Kidney epithelial cell (primary cell): ENCODE data around the gene IFNL2. TPM values are rescaled to one million over a fixed set of nuclear protein-coding genes. Genes with fewer than 3 reads are reported as not detected.
"Not testable (repeated sequence)": the region's sequence is repeated elsewhere in the genome, so short reads cannot be mapped to it uniquely, and the experiment has no call there.

ENCODE experiments used
- DNase-seq: peaks from one replicate; pipeline ENCODE4 v3.0.0-alpha.2; 2010; ENCODE audit warnings: low read depth
- H3K27me3 ChIP-seq: 2 replicates; pipeline ENCODE4 v1.6.0; 2011; ENCODE audit warnings: low read length; ENCODE audit not compliant: control insufficient read depth, insufficient read depth
- H3K36me3 ChIP-seq: 2 replicates; pipeline ENCODE4 v1.5.1; 2011; ENCODE audit warnings: low read length; ENCODE audit not compliant: control insufficient read depth, insufficient read depth
- H3K4me3 ChIP-seq: 2 replicates; pipeline ENCODE4 v1.5.1; 2011; ENCODE audit warnings: low read depth, mild to moderate bottlenecking, control low read depth, low read length
- total RNA-seq: library from RNA; depleted of rRNA; stranded (reverse); fragments of >200 nt; gene quantifications from 2 replicates; pipeline ENCODE4 v1.2.3, GENCODE V29; 2015
- TF ChIP-seq, protein P1 (sequence below): IDR thresholded peaks from 2 replicates; pipeline ENCODE4 v1.5.1; 2011; ENCODE audit warnings: mild to moderate bottlenecking, moderate library complexity, low read length, control low read depth, inconsistent platforms; ENCODE audit not compliant: insufficient read depth, poor library complexity, severe bottlenecking

Gene IFNL2
- total RNA-seq, 1 donor from 2014 or later, result not detected

DNA sequence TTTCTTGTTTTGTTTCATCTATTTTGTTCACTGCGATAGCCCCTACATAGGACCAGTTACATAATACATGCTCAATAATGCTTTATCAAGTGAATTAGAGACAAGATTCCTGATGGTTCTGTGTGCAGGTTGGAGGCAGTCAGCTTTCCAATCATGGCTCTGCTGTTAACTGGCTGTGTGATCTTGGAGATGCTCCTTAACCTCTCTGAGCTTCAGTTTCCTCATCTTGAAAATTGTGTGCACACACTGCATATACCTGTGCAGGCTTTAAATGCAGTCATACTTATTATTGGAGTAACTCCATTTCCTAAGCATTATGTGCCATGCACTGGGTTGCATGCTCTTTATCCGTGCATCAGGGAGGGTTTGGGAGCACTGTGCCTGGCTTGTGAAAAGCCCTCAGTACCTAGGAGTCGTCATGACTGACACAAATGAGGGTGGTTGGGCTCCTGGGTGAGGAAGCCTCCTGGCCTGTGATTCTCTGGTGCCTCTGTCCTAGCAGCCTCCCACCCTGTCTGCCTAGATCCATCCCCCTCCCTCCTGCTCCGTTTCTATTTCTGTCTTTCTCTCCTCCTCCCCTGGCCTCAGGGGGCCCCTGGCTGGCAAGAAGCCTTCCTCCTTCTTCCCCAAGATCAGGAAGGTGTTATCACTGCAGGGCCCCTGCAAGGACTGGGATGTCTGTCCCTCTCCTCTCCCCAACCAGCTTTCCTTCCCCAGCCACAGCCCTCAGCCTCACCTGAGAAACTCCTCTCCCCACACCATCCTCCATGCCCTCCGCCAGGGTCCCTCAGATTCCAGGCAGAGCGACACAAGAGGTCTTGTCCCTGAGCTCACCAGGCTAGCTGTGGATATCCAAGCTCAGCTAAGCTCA, 36.7 kb downstream of the IFNL2 start:
- Histone ChIP-seq H3K36me3 (no peaks in the 10 kb centered on the region), H3K4me3 (no peak overlapping the region), H3K27me3 (peaks cover 44% of the 10 kb centered on the region)
- no peak for DNase-seq
- TF ChIP-seq, protein P1, sequence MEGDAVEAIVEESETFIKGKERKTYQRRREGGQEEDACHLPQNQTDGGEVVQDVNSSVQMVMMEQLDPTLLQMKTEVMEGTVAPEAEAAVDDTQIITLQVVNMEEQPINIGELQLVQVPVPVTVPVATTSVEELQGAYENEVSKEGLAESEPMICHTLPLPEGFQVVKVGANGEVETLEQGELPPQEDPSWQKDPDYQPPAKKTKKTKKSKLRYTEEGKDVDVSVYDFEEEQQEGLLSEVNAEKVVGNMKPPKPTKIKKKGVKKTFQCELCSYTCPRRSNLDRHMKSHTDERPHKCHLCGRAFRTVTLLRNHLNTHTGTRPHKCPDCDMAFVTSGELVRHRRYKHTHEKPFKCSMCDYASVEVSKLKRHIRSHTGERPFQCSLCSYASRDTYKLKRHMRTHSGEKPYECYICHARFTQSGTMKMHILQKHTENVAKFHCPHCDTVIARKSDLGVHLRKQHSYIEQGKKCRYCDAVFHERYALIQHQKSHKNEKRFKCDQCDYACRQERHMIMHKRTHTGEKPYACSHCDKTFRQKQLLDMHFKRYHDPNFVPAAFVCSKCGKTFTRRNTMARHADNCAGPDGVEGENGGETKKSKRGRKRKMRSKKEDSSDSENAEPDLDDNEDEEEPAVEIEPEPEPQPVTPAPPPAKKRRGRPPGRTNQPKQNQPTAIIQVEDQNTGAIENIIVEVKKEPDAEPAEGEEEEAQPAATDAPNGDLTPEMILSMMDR, result no peak

DNA sequence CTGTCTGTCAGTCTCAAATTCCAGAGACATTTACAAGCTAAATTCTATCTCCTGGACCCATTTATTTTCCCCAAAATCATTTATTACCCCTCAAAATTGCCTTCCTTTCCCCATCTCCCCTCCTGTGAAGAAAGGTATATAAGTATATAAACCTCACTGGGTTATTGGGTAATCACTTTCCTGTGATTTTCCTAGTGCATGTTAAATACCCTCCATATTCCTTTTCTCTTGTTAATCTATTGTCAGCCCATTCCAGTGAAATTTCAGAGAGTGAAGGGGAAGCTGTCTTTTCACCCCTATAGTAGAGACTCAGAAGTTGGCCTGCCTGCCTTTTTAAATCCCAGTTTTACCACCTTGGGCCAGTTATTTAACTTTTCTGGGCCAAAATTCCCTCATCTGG, 37.9 kb downstream of the IFNL2 start:
- TF ChIP-seq, protein P1, result no peak
- Histone ChIP-seq H3K36me3 (no peaks in the 10 kb centered on the region), H3K27me3 (peaks cover 44% of the 10 kb centered on the region), H3K4me3 (no peak overlapping the region)
- DNase-seq, result no peak

DNA sequence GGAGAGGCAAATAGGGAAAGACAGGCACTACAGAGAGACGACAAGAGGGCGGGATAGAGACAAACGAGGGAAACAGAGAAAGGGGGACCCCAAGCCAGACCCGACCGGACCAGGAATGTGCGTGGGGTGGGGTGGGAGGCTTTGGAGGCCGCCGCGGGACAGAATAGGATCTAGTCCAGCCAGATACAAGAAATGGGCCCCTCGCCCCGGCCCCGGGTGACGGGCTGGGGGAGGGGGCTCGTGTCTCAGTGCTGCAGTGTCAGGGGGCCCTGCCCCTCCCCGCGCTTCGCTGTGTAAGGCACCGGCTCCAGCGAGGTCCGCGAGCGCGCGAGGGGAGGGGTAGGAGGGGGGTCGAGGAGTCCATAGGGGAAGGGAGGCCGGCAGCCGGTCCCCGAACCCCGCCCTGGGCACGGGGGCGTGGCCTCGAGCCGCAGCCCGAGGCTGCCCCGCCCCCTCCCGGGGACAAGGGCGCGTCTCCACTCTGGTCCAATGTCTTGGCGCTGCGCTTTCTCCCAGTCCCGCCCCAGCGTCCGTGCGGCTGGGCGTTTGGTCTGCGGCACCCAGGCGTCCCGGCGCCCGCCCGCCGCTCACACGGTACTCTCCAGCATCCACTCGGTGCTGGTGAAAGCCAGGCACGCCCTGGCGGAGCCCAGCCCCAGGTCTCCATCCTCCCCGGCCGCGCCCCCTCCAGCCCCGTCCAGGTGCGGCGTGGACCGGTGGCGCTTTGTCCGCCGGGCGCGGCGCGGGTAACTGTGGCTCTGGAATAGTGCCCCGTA, 39.0 kb downstream of the IFNL2 start:
- TF ChIP-seq, protein P1, result no peak
- Histone ChIP-seq H3K36me3 (no peaks in the 10 kb centered on the region), H3K27me3 (peaks cover 42% of the 10 kb centered on the region), H3K4me3 (no peak overlapping the region)
- DNase-seq, result no peak

DNA sequence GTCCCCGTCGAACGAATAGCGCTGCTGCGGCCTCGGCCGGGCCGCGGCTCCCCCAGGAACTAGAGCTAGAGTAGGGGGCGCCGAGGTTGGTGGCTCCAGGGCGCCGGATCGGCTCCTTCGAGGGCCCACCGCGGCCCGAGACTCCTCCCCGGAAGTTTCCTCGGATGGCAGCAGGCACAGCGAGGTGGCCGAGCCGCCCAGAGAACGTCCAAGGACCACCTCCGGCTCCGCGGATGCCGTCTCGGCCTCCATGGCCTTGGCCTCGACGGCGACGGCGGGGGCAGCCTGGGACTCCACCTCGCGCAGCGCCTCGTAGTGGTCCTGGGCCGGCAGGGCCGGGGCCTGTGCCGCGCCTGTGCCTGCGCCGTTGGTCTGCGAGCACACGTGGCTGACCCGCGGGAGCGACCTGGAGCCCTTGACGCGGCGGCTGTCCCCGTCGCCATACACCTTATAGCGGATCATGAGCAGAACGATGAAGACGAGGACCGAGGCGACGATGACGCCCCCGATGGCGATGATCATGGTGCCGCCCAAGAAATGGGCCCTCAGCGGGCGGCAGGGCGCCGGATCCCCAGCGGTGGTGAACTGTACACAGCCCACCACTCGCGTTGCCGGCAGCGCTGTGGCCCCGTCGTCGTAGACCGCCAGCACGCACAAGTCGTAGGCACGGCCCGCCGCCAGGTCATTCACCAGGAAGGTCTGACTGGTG, 39.8 kb downstream of the IFNL2 start:
- H3K27me3 ChIP-seq, result peaks cover 42% of the 10 kb centered on the region
- TF ChIP-seq, protein P1, result no peak
- H3K36me3 ChIP-seq, result no peaks in the 10 kb centered on the region
- no peak for DNase-seq
- no peak overlapping the region for H3K4me3 ChIP-seq

DNA sequence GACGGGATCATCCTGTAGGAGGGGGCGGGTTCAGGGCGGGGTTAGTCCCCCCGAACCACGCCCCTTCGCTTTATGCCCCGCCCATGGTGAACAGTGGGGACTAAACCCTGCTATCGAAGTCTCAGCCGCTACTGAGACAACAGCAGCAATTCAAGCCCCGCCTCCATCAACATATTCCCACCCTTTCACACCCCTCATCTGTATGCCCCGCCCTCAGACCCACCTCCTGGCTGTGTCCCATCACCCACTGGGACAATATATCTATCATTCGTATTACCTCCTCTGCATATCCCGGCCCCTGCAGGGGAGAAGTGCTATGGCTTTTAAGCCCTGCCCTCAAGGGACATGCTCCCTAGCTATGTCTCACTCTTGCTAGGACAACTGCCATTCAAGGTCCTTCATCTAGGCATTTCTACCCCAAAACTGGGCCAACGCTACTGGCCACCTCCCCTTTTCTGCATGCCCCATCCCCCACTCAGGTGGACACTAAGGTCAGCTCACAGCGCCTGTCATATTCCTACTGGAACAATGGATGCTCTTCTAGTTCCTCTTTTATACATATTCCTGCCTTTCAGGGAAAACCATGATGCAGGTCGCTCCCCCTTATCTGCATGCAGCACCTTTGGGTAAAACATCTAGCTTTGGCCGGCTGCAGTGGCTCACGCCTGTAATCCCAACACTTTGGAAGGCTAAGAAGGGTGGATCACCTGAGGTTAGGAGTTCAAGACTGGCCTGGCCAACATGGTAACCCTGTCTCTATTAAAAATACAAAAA, 40.5 kb downstream of the IFNL2 start:
- TF ChIP-seq, protein P1, result no peak
- H3K27me3 ChIP-seq, result peaks cover 42% of the 10 kb centered on the region

DNA sequence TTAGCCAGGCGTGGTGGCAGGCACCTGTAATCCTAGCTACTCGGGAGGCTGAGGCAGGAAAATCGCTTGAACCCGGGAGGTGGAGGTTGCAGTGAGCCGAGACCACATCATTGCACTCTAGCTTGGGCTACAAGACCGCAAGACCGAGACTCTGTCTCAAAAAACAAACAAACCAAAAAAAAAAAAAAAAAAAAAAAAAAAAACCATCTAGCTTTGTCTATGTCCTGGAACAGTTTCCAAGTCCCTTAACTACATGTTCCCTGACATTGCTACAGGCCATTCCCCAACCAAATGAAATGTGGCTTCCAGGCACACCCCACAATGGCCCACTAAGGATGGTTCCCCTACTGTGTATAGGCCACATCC, 41.1 kb downstream of the IFNL2 start:
- H3K36me3 ChIP-seq, DNase-seq, H3K4me3 ChIP-seq: not testable (repeated sequence)
- H3K27me3 ChIP-seq, result peaks cover 39% of the 10 kb centered on the region

More for the DNA sequence above, 40.5 kb downstream of the IFNL2 start:
- no peak for DNase-seq
- Histone ChIP-seq H3K36me3 (no peaks in the 10 kb centered on the region), H3K4me3 (no peak overlapping the region)
